Astrocyte of the hippocampus (primary cell): ENCODE data around the gene FAM241B.

ENCODE experiments used
- DNase-seq: peaks from one replicate; pipeline ENCODE4 v3.0.0; 2011; ENCODE audit warnings: low read depth, low spot score

FAM241B gene

DNA sequence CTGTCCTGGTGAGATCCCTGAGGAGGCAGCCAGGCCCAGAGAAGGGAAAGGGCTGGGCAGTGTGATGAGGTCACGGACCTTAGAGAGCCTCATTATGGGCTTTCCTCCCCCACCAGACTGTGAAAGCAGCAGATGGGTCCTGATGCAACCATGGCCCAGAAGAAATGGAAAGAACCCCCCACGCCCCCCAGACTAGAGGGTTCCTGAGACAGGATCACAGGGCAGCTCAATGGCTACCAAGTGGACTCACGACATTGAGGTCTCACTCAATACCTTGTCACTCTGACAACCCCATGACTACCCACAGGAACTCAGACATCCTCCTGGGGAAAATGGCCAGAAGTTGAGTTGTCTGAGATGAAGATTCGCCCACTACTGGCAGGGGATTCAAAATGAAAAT lies 36.7 kb downstream of the FAM241B start:
- DNase-seq: no peak

DNA sequence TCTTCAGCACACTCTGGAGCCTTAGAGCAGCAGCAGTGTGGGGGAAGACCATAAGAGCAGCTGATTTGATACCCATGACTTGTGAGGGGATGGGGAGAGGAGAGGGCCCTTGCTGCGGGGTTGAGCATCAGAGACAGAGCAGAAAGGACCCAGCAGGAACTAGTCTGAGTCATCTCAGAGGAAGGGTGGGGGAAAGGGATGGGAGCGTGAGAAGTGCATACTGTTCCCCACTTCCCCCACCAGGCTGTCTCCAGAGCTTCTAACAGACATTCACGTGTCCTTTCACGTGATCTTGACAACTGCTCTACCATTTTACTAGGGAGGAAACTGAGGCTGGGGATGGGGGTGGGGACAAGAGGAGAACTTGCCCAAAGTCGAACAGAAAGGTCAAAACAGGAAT lies 38.7 kb downstream of the FAM241B start:
- no peak for DNase-seq

DNA sequence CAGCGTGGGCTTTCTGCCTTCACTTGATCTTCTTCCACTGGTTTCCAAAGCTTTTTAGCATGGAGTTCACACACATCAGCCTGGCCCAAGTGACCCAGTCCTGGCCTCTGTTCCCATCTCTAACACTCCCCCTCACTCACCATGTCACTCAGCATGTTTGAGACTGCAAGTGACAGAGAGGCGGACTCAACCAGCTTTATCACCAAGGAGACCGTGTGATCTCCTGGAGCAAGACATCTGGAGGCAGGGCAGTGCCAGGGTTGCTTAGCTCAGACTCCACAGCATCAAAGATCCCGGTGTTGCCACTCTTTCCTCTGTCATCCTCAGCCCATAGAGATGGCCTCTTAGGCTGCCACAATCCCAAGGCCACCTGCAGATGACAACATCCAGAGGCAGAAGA lies 39.4 kb downstream of the FAM241B start:
- DNase-seq: no peak

GRCh38 chr10:69673521-69673920 lies 43.5 kb downstream of the FAM241B start:
- DNase-seq: no peak

GRCh38 chr10:69674786-69675185 lies 44.7 kb downstream of the FAM241B start:
- DNase-seq: no peak

DNA sequence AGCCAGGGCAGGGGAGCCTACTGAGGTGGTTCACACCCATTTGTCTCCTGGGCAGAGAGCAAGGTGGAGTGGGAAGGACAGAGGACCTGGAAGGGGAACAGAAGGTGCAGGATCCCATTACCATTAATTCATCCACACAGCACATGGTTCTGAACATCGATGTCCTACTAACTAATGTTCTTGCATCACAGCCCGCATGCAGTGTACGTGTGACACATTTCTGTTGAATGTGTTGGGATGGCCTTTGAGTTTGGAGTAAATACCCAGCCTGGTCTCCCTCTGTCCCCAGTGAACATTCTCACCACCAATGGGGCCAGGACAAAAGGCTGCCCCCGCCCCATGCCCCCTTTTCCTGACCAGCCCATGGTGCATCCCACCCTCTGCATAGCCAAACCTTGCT lies 46.3 kb downstream of the FAM241B start:
- DNase-seq: no peak

GRCh38 chr10:69677985-69678654 lies 48.1 kb downstream of the FAM241B start:
- DNase-seq: no peak

GRCh38 chr10:69679736-69680135 lies 49.7 kb downstream of the FAM241B start:
- no peak for DNase-seq

DNA sequence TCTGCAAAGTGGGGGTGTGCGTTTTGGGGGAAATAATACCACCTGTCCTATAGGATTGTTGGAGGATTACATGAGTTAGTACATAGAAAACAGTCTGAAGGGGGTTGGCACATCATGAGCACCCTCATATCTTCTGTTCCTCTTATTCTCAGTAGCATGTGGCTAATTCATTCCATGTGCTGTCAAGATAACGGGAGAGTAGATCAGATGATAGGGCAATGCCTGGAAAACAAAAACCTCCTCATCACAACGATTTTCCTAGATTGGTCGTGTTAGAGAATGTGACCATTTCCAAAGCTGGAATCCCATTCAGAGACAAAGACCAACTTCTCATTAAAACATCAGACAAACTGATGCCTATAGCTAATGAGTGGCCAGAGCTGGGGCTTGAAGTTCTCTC lies 50.6 kb downstream of the FAM241B start:
- no peak for DNase-seq

- no peak for DNase-seq
These were observed 51.4 kb downstream of the FAM241B start for GRCh38 chr10:69681436-69681835.

- no peak for DNase-seq
These were observed 53.0 kb downstream of the FAM241B start for GRCh38 chr10:69682955-69683474.
